K562 (cell line): Measurements from ENCODE around the gene PITHD1. TPM values are rescaled to one million over a fixed set of nuclear protein-coding genes. Genes with fewer than 3 reads are reported as not detected.
A peak's percentile ranks its signal among the peaks of the same experiment; 100 is the strongest.

Source experiments
- CHCHD3 ChIP-seq: fragments of 250-450 bp; sonication (Bioruptor Pico); IDR thresholded peaks from 2 replicates; pipeline ENCODE4 v2.1.2; 2022; ENCODE audit warnings: mild to moderate bottlenecking
- GATA2 ChIP-seq: sonication (generic); formaldehyde crosslinking; IDR thresholded peaks from 2 replicates; pipeline ENCODE4 v1.4.0; 2020; ENCODE audit warnings: mild to moderate bottlenecking, missing genetic modification reagents
- KDM5B ChIP-seq: fragments of 200-600 bp; sonication (generic); IDR thresholded peaks from 2 replicates; pipeline ENCODE4 v1.6.1; 2012; ENCODE audit warnings: low read depth, mild to moderate bottlenecking, moderate library complexity, low read length, control low read depth, inconsistent platforms; ENCODE audit not compliant: insufficient replicate concordance
- PATZ1 ChIP-seq: fragments of 250-450 bp; sonication (Bioruptor Pico); IDR thresholded peaks from 2 replicates; pipeline ENCODE4 v1.5.0; 2020; ENCODE audit warnings: mild to moderate bottlenecking, borderline replicate concordance
- SMARCA4 ChIP-seq: fragments of 450-650 bp; IDR thresholded peaks from 2 replicates; pipeline ENCODE4 v1.6.1; 2016
- ZBTB26 ChIP-seq: fragments of 450-650 bp; formaldehyde crosslinking; IDR thresholded peaks from 2 replicates; pipeline ENCODE4 v1.4.0; 2022; ENCODE audit warnings: missing genetic modification characterization
- ZNF224 ChIP-seq: sonication (generic); formaldehyde crosslinking; IDR thresholded peaks from 2 replicates; pipeline ENCODE4 v1.8.0; 2022; ENCODE audit warnings: mild to moderate bottlenecking, missing genetic modification reagents
- ZNF324 ChIP-seq: fragments of 250-450 bp; sonication (Bioruptor Pico); IDR thresholded peaks from 2 replicates; pipeline ENCODE4 v1.4.0; 2020; ENCODE audit warnings: mild to moderate bottlenecking
- ZNF408 ChIP-seq: fragments of 250-450 bp; sonication (Bioruptor Pico); IDR thresholded peaks from 2 replicates; pipeline ENCODE4 v1.4.0; 2020; ENCODE audit warnings: low read depth, mild to moderate bottlenecking, moderate library complexity
- ZNF589 ChIP-seq: fragments of 200-800 bp; sonication (Bioruptor generic); IDR thresholded peaks from 2 replicates; pipeline ENCODE4 v1.6.1; 2016; ENCODE audit warnings: low read depth, missing genetic modification characterization, missing compliant biosample characterization
- ZNF766 ChIP-seq: fragments of 200-800 bp; sonication (Bioruptor generic); conservative IDR thresholded peaks from 2 replicates; pipeline ENCODE4 v1.6.1; 2016; ENCODE audit warnings: missing genetic modification characterization, missing compliant biosample characterization
- polyA plus RNA-seq, 8 experiments: library from polyadenylated mRNA; depleted of rRNA in 4 of 8; stranded (reverse) in 5 of 8; unstranded in 3 of 8; fragments of >200 nt; fragmentation: Nextera tagmentation in 2 of 8; fragmentation: Illumina TruSeq in 1 of 8; extraction: Ambion mirVana in 2 of 8; extraction: Trizol in 1 of 8; gene quantifications; 2 replicates each; pipeline versions ENCODE4 v1.2.1 to v1.2.3, GENCODE V29; 2011 to 2014; ENCODE audit warnings: inconsistent platforms in 1 of 8, missing spikeins in 1 of 8
- total RNA-seq, 7 experiments: library from RNA; depleted of rRNA in 6 of 7; stranded (reverse); fragments of >200 nt in 6 of 7; fragmentation: Illumina TruSeq in 2 of 7; extraction: Trizol in 2 of 7; gene quantifications; 2 replicates each; pipeline versions ENCODE4 v1.2.1 to v1.2.3, GENCODE V29; 2011 to 2021; ENCODE audit warnings: low replicate concordance in 1 of 7
- TF ChIP-seq, protein P1 (sequence below): fragments of 150-350 bp; IDR thresholded peaks from 2 replicates; pipeline ENCODE4 v1.6.1; 2014; ENCODE audit warnings: low read depth, mild to moderate bottlenecking, low read length, borderline replicate concordance
- TF ChIP-seq, protein P2 (sequence below): fragments of 200-800 bp; sonication (Bioruptor generic); IDR thresholded peaks from 2 replicates; pipeline ENCODE4 v1.6.1; 2017; ENCODE audit warnings: missing genetic modification characterization, missing compliant biosample characterization
- TF ChIP-seq, protein P3 (sequence below): fragments of 250-450 bp; sonication (Bioruptor Pico); IDR thresholded peaks from 2 replicates; pipeline ENCODE4 v1.4.0; 2020; ENCODE audit warnings: mild to moderate bottlenecking

The PITHD1 gene
- total and polyA plus RNA-seq, 9 of the 15 experiments (the other 6 are each of a cell fraction or from before 2014, with no cell fraction given), result 46.5 to 175 (median 149) TPM

DNA sequence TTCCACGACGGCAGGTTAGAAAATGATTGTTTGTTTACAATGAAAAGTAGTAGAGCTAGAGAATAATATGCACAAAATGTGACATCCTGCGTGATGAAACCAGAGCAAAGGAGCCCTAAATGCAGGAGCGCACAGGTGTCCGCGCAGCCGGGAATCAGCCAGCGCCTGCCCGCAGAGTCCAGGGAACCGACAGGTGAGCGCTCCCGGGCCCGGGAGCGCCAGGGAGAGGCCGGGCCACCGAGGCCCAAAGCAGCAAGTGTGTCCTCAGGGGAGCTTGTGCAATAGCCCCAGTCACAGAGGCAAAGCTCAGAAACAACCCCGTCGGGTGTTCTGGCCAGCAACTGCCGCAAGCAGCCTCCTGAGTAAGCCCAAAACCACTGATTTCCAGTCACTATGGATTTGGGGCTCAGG lies 23.1 kb downstream of the PITHD1 start (continued):
- TF ChIP-seq PATZ1 (no peak), ZNF589 (CRISPR knock-in tag) (peak; percentile 65; the same call in 1 of the 2 replicates), ZNF408 (CRISPR knock-in tag) (no peak), ZNF766 (CRISPR knock-in tag) (0 out of 2 replicates have a peak, but pooled peaks have one; percentile 31), ZBTB26 (CRISPR knock-in tag) (no peak), CHCHD3 (CRISPR knock-in tag) (no peak), ZNF324 (CRISPR knock-in tag) (no peak), SMARCA4 (no peak), GATA2 (no peak), KDM5B (no peak), ZNF224 (CRISPR knock-in tag) (no peak)
- TF ChIP-seq, protein P1, sequence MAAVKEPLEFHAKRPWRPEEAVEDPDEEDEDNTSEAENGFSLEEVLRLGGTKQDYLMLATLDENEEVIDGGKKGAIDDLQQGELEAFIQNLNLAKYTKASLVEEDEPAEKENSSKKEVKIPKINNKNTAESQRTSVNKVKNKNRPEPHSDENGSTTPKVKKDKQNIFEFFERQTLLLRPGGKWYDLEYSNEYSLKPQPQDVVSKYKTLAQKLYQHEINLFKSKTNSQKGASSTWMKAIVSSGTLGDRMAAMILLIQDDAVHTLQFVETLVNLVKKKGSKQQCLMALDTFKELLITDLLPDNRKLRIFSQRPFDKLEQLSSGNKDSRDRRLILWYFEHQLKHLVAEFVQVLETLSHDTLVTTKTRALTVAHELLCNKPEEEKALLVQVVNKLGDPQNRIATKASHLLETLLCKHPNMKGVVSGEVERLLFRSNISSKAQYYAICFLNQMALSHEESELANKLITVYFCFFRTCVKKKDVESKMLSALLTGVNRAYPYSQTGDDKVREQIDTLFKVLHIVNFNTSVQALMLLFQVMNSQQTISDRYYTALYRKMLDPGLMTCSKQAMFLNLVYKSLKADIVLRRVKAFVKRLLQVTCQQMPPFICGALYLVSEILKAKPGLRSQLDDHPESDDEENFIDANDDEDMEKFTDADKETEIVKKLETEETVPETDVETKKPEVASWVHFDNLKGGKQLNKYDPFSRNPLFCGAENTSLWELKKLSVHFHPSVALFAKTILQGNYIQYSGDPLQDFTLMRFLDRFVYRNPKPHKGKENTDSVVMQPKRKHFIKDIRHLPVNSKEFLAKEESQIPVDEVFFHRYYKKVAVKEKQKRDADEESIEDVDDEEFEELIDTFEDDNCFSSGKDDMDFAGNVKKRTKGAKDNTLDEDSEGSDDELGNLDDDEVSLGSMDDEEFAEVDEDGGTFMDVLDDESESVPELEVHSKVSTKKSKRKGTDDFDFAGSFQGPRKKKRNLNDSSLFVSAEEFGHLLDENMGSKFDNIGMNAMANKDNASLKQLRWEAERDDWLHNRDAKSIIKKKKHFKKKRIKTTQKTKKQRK, result no peak
- TF ChIP-seq, protein P2, sequence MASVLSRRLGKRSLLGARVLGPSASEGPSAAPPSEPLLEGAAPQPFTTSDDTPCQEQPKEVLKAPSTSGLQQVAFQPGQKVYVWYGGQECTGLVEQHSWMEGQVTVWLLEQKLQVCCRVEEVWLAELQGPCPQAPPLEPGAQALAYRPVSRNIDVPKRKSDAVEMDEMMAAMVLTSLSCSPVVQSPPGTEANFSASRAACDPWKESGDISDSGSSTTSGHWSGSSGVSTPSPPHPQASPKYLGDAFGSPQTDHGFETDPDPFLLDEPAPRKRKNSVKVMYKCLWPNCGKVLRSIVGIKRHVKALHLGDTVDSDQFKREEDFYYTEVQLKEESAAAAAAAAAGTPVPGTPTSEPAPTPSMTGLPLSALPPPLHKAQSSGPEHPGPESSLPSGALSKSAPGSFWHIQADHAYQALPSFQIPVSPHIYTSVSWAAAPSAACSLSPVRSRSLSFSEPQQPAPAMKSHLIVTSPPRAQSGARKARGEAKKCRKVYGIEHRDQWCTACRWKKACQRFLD (CRISPR knock-in tag), result peak; percentile 1; the same call in 1 of the 2 replicates
- TF ChIP-seq, protein P3, sequence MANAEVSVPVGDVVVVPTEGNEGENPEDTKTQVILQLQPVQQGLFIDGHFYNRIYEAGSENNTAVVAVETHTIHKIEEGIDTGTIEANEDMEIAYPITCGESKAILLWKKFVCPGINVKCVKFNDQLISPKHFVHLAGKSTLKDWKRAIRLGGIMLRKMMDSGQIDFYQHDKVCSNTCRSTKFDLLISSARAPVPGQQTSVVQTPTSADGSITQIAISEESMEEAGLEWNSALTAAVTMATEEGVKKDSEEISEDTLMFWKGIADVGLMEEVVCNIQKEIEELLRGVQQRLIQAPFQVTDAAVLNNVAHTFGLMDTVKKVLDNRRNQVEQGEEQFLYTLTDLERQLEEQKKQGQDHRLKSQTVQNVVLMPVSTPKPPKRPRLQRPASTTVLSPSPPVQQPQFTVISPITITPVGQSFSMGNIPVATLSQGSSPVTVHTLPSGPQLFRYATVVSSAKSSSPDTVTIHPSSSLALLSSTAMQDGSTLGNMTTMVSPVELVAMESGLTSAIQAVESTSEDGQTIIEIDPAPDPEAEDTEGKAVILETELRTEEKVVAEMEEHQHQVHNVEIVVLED, result no peak
